ENCODE results near the gene USF1.

- no peak for TF ChIP-seq GATA3 (IDR thresholded peaks at IDR 0.05; ENCODE audit: low read depth, low read length)
- TF ChIP-seq GATA2 (IDR thresholded peaks at IDR 0.05; ENCODE audit: low read depth, low read length), result no peak
Measured at GRCh38 chr1:161052899-161053298, 7.1 kb upstream of the USF1 start.

Measured in SH-SY5Y (cell line).